Measurements from ENCODE around the gene TIMM9.

- TF ChIP-seq CTCF (IDR thresholded peaks at IDR 0.05; ENCODE audit: low read depth, low read length, poor library complexity, severe bottlenecking) (no peak), EZH2phosphoT487 (IDR thresholded peaks at IDR 0.05; ENCODE audit: borderline replicate concordance, low read length) (no peak)
These were observed 58.4 kb downstream of the TIMM9 start for GRCh38 chr14:58368956-58369355.

Data from DOHH2 (cell line).